GM12801 (cell line): Measurements from ENCODE around the gene KDM2B.
A peak's percentile ranks its signal among the peaks of the same experiment; 100 is the strongest.

ENCODE experiments used
- CTCF ChIP-seq: IDR thresholded peaks from one replicate; pipeline ENCODE4 v1.5.1; 2011; ENCODE audit warnings: control low read depth; ENCODE audit not compliant: insufficient read length; ENCODE audit errors: extremely low read depth

The KDM2B gene

GRCh38 chr12:121499929-121500793 is 80.7 kb downstream of the KDM2B start:
- TF ChIP-seq CTCF, result no peak

GRCh38 chr12:121495746-121496145 is 85.1 kb downstream of the KDM2B start:
- TF ChIP-seq CTCF, result no peak

GRCh38 chr12:121494093-121494787 is 86.6 kb downstream of the KDM2B start:
- peak; percentile 92 for TF ChIP-seq CTCF

GRCh38 chr12:121490401-121491281 is 90.2 kb downstream of the KDM2B start:
- no peak for TF ChIP-seq CTCF

- TF ChIP-seq CTCF, result no peak
Measured at GRCh38 chr12:121489874-121490273, 90.9 kb downstream of the KDM2B start.

- no peak for TF ChIP-seq CTCF
Measured at GRCh38 chr12:121484967-121485366, 95.9 kb downstream of the KDM2B start.

GRCh38 chr12:121483949-121484348 is 96.9 kb downstream of the KDM2B start:
- TF ChIP-seq CTCF, result no peak
